ENCODE results near the gene PDE2A. TPM values are rescaled to one million over a fixed set of nuclear protein-coding genes. Genes with fewer than 3 reads are reported as not detected.

Gene PDE2A
- total and polyA plus RNA-seq, 10 of the 15 experiments (the other 5 are each of a cell fraction or from before 2014, with no cell fraction given) = 0.06 to 0.15 (median 0.11) TPM; not detected in 6

GRCh38 chr11:72658989-72659640, 15.1 kb downstream of the PDE2A start:
- ATAC-seq (no peak), DNase-seq (ENCODE audit: low read depth, low spot score) (no peak), FAIRE-seq (no peak)
- no peak overlapping the region for H3K4me2 ChIP-seq (ENCODE audit: control insufficient read depth, insufficient read depth)
- H4K20me1 ChIP-seq (ENCODE audit: control insufficient read depth, insufficient read depth) = no peaks in the 10 kb centered on the region; the same call in 1 of the 2 replicates
- no peaks in the 10 kb centered on the region for H3K36me3 ChIP-seq (ENCODE audit: control insufficient read depth in 2 of 2, insufficient read depth in 2 of 2, low read length in 1 of 2)
- H3K4me3 ChIP-seq = no peak overlapping the region
- intact Hi-C loops (cut with micrococcal nuclease; ENCODE audit: unreplicated experiment) = no loop called here
- 40% methylated on average over 9 of the region's 9 CpGs for WGBS (ENCODE audit: insufficient coverage, insufficient replicate concordance, low lambda C conversion rate, missing lambda C conversion rate)
- H3K79me2 ChIP-seq (ENCODE audit: control insufficient read depth, insufficient read depth, low read length) = no peaks in the 10 kb centered on the region
- ChIA-PET RAD21 (ENCODE audit: unreplicated experiment) (no interaction called here), SMC1A (ENCODE audit: uncharacterized antibody, unreplicated experiment) (no interaction called here), POLR2A (interaction anchor here (2.1 kb wide), 1 partner anchor 9 kb away, joined by 4 read pairs; no protein-coding TSS in a partner anchor), CTCF (interaction anchor here (0.7 to 2.0 kb wide), 2 partner anchors 25 to 139 kb away, joined by 4 to 12 read pairs; no protein-coding TSS in a partner anchor)
- H3K9ac ChIP-seq (ENCODE audit: control insufficient read depth, insufficient read depth, low read length) = no peak overlapping the region
- no peak overlapping the region for H2AFZ ChIP-seq (ENCODE audit: control insufficient read depth, low read depth, low read length)
- H3K9me3 ChIP-seq (replicated peaks; ENCODE audit: control insufficient read depth, insufficient read depth, low read length) = no peaks in the 10 kb centered on the region
- no peaks in the 10 kb centered on the region for H3K4me1 ChIP-seq (ENCODE audit: control insufficient read depth, insufficient read depth, low read length)
- no TSS peak for BruUV-seq (replicated peaks)
- peaks cover 1 to 6% of the 10 kb centered on the region in 2 experiments; a peak in 3 of 4 replicates for H3K27me3 ChIP-seq (replicated peaks in 1 of 2; ENCODE audit: control insufficient read depth in 2 of 2, insufficient read depth in 2 of 2, low read length in 1 of 2)
- in situ Hi-C loops (cut with MboI) = no loop called here
- no peak overlapping the region for H3K27ac ChIP-seq (ENCODE audit: control insufficient read depth, insufficient read depth)
- TF ChIP-seq ELK1 (IDR thresholded peaks at IDR 0.05; ENCODE audit: low read depth, low read length) (no peak), HDAC6 (IDR thresholded peaks at IDR 0.05; ENCODE audit: unreplicated experiment) (no peak), E2F8 (IDR thresholded peaks at IDR 0.05; ENCODE audit: low read depth, partially characterized antibody) (no peak), ATF7 (IDR thresholded peaks at IDR 0.05; ENCODE audit: low read depth) (no peak)
